HL-60/S4 (cell line): ENCODE measurements around the gene KIF13A.
"Not testable (repeated sequence)": the region's sequence is repeated elsewhere in the genome, so short reads cannot be mapped to it uniquely, and the experiment has no call there.

Experiments
- in situ Hi-C: fragments of 300-500 bp; cut with MboI; formaldehyde crosslinking; loops from 2 replicates; pipeline ENCODE4 v1.14.3; 2022; ENCODE audit warnings: low sequenced_read_pairs

The KIF13A gene

DNA sequence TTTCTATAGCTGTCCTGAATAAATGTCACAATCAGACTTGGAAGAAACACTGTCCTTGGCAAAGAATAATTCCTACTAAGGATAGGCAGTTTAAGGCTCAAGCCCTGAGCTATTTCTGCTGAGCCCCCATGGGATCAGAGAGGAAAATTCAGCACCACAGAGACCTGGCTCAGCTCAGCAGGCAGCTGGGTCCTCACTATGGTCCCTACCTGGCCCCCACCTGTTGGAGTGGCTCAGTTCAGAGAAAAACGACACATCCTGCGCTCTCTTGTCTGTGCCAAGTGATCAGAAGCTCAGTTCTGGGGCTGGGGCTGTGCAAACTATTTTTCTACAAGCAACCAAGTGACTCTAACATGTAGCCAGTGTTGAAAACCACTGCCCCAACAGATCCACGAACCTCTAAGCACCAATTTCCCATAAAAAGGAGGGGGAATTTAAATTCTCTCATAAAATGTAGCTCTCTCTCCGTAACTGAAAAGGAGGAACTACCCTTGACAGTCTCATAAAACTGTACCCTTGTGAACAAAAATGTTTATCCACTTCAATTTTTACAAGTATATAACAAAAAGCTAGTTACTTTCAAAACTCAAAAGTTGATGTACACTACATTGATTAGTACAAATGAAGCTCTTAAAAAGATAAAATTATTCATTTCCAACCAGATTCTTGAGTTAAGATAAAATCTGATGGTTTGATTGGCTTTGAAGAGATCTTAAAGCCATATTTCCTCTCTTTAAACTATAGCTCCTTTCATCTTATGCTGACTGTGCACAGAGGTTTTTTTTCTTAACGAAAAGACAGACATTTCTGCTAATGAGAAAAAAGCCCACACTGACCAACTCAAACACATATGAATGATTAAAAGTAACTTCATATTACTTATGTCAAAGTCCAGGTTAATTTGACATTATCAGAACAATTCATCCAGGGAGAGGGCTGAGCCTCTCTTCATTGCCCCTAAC is 52.0 kb downstream of the KIF13A start:
- in situ Hi-C loops = no loop called here

DNA sequence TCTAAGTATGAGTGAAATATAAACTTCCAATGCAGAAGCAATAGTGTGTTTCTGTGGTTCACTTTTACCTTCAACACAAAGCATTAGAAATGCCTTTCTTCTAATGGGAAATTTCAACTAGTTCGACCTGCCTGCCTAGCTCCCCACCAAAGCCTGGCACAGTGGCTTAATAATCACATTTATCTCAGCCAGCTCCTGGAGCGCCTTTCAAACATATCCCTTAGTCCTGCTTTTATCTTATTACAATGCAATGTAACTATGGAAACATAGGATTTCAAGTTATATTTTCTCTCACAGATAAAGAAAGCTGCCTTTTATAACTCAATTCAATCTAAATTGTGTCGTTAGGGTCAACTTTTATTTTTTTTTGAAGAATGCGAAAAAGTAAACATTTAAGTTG is 53.7 kb downstream of the KIF13A start:
- in situ Hi-C loops = no loop called here

DNA sequence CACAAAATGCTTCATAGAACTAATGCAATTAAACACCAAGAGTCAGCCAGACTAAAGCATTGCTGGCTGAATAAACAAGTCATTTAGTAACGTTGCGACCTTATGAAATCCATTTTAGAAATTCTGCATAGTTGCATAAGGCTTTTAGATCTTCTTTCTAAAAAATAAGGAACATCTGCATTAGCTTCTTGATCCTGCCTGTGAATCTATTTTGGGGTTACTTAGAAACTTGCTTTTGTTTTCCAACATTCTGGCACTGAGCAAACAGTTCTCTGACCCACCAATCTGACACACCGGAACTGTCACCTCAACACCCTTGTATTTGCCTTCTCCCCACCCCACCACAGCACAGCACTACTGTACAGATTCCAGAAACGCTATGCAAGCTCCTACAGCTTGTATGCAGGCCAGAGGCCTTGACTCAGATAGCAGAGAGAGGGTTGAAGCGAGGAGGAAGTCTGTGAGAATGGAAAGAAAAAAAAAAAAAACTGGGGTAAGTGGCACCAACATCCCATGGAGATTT is 55.0 kb downstream of the KIF13A start:
- in situ Hi-C loops = no loop called here

DNA sequence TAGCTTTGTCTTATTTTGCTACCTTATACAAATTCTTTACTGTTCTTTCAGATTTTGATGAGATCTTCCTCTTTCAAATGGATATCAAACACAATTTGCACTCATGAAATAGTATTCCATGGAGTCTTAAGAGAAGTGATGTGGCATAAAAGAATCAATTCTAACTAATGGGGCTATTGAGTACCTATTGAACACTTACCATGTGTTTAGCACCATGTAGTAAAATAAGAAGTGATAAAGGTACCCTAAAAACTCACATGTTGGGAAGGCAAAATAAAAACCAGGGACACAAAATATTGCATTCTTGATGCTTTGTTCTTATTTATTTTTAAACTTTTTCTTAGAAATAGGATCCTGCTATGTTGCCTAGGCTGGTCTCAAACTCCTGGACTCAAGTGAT is 56.2 kb downstream of the KIF13A start:
- in situ Hi-C loops = no loop called here

DNA sequence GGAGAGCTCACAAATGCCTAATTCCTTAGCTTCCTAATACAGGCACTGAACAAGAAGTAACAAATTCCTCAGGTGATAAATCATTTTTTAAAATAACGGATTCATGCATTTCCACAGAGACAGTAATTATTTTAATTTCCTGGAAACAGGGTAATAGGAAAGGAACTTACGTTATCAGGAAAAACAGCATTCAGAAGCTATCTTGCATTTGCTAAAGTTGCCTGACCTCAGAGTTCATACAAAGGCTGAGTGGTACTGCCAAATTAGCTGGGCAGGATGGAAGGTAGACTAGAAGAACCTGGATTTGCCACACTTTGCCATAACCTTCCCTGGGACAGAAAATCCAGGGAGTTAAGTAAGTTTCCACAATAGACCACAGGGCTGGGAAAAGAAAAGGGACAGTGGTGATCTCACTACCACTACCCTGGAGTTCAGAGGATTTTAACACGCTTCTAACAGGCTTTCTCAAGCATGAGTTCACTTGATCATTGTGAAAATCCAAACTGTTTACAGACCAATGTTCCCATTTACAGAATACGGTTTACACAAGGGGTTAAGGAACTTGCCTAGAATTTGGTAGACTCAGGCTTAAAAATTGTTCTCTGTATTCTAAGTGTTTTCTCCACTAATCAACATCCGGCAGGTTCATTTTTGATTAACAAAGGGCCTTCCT is 57.0 kb downstream of the KIF13A start:
- in situ Hi-C loops = no loop called here

DNA sequence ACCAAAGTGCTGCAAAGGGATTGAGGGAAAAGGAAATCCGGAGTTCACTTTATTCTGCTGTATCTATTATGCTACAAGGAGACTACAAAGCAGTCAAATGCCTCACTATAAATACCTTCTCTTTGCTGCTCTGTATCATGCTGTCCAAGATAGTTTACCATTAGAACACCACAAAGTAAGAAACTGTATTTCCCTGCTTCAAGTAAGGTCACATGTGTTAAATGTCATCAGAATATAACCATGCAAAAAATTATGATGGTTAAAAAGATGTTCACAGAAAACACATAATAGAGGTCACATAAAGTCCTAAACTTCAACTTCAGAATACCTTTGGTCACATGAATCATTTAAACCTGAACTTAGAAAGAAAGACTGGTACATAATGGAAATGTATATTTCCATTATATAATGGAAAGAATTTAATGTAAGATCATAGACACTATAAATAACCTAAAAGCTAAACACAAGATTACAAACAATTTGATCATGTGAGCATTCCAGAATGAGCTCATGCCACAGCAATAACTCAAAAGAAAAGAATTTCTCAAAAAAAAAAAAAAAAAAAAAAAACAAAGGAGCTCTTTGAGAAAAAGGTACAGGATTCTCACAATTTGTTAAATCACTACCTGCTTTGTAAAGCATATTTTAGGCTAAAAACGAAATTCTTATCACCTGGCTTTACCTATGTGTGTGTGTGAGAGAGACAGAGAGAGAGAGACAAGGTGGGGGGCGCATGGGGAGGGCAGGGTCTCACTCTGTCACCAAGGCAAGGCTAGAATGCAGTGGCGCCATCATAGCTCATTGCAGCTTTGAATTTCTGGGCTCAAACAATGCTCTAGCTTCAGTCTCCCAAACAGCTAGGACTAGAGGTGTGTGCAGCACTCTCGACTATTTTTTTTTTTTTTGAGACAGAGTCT is 58.7 kb downstream of the KIF13A start:
- in situ Hi-C loops = no loop called here

DNA sequence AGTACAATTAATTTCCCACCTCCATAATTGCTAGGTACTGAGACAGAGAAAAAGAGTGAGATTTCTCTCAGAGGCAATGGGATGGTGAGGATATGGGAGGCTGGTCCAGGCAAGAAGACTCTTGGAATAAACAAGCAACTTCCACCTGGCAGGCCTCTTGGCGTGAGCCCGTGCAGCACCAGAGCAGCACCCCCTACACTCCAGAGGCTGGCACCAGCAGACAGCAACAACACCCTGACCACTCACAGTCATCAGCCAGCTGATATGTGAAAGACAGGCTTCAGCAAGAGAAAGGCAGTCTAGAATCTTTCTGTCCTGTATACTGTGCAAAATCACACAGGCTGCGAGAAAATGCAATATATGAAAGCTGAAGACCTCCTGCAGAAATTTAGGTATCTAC is 59.7 kb downstream of the KIF13A start:
- in situ Hi-C loops = no loop called here

DNA sequence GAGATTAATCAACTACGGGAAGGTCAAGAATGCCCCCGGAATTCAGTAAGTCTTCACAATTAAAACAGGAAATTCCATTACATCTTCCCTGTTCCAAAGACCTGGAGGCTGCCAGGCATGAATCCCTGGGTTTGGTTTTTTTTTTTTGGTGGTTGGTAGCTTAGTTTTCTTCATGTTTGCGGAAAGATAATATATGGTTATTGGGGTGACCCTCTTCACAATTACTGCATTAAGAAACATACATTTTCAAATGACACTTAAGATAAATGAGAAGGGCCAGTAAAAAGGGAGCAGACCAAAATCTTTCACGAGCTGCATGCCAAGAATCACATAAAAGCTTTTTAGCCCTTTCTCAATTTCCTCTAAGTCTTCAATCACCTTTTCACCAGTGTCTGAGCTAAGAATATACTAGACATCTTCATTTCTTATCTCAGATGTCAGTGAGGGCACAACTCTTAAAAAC is 64.0 kb downstream of the KIF13A start:
- in situ Hi-C loops = no loop called here

DNA sequence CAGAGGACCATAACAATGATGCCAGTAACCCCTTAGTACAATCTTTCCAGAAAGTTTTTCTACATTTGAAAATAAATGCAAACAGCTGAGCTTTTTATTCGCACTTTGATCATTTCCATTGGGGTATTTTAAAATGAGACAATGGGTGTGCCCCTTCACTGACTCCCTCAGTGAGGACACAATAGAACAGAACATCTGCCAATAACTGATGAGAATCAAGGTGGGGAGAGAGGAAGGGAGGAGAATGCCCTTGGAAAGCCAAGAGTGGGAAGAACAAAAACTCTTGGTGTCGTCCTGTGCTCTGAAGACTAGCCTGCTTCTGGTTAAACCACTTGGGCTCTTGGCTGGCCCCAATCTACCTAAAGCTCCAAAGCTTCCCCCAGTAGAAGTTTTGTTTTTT is 66.0 kb downstream of the KIF13A start:
- in situ Hi-C loops = no loop called here

DNA sequence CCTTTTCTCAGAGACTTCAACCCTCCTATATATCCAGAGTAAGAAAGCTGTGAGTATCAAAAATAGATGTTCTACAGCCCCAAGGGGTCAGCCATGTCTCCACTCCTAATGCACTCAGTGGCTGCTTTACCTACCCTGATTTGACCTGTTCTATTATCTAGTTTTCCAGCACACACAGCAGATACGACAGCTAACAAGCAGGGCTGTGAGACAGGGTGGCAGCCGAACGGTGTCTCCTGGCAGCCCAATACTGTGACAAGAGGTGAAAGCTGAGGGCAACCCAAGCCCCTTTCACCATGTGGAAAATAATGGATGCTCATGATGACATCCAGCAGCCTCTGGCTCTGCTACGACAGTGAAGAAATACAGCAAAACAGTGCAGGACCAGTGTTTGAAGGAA is 67.9 kb downstream of the KIF13A start:
- in situ Hi-C loops = no loop called here

DNA sequence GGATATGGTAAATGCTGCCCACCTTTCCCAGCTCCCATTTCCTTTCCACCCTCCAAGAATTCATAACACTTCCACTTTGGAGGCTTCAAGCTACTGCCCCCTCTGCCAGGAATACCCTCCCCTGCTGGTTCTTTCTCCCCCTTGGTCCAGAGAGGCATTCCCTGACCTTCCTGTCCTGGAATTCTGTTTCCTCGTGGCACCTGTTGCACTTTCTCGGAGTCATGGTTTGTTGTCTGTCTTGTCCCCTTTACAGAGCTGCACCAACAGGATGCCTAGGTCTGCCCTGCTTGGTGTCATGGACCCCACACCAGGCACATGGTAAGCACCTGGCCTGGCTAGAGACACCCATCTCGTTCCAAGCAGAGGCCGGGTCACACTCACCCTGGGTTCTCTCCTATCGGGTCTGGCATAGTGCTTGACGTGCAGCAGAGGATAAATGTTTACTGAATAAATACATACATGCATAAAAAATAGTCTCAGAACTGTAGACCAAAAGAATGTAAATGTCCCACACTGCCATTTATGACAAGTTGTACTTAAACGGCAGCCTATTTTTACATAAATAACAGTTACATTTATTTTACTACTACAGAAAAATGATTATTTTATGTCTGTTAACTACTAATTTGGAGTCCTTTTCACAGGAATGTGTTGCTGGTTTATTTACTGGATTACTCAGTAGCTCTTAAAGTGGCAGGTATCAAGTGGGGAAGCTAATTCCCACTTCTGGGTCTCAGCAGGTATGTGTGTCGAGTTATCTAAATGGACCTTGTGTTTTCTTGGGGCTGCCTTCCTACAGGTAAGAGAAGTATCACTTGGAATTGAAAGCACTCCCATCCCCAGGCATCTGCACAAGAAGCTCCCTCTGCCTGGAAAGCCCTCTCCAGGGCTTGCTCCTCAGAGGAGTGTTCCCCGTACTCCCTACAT is 69.3 kb downstream of the KIF13A start:
- in situ Hi-C loops = no loop called here

DNA sequence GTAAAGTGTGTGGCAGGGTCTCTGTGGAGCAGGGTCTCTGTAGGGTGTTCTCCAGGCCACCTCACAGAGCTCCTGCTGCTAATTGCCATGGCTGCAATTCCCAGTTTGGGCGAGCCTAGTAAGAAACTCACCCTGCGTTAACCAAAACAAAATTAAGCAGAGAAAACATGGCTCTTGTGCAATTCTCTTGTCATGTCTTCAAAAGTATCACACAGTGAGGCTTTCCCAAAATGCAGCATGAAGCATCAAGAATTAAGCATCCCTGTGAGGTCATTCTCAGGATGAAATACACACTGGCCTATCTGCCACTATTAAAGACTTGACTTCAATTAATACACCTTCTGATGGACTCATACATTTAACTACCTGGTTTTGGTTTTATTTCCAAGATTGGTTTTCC is 72.8 kb downstream of the KIF13A start:
- in situ Hi-C loops = no loop called here

DNA sequence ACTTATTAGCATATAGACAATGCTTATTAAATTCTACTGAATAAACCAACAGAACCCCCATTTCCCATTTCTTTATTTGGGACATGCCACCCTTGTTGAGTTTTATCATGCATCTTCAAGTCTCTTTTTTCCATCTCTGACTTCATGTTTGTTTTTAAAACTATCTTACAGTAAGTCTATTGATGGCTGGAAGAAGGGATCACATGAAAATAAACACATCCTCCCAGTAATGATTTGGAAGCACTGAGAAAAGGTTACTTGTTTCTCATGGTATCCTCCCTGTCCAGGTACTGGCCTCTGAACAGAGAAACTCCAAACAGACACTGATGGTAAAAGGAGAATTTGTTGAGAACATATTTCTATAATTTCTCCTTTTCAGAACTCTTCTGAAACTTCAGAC is 74.9 kb downstream of the KIF13A start:
- in situ Hi-C loops = no loop called here

DNA sequence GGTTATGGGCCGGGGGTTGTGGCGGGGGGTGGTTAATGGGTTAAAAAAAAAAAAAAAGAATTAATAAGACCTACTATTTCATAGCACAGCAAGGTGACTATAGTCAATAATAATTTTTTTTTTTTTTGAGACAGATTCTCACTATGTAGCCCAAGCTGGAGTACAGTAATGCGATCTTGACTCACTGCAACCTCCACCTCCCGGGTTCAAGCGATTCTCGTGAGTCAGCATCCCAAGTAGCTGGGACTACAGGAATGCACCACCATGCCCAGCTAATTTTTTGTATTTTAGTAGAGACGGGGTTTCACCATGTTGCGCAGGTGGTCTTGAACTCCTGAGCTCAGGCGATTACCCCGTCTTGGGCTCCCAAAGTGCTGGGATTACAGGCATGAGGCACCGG is 75.8 kb downstream of the KIF13A start:
- in situ Hi-C loops = not testable (repeated sequence)

DNA sequence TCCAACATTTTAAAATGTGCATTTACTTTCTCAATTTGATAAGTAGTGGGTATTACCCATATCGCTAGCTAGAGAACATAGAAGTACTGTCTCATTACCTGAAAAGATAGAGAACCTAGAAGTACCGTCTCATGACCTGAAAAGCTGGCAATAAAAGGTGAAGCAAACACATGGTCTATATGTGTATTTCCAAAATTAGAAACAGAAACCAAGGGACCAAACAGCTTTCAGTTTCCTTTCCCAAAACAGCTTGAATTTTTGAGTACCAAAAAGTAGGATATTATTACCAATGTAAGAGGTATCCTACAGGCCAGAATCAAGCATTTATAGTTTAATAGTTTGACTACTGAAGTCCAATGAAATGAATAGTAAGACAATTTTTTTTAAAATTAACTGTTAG is 77.2 kb downstream of the KIF13A start:
- in situ Hi-C loops = no loop called here

DNA sequence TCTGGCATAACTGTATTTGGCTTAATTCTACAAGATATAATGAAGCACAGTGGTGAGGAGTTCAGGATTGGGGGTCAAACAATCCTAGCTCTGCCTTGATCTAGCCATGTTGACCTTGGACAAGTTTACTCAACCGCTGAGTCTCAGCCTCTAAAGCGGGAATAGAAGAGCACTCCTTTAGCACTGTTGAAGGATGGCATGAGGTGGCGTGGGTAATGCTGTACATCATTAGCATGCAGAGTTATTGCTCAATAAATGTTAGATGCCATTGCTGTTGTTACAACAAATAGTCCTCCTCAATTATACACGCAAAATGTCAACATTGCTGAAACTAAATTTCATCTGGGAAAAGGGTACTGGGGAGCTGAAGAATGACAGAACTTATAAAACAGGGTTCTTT is 78.6 kb downstream of the KIF13A start:
- in situ Hi-C loops = no loop called here

DNA sequence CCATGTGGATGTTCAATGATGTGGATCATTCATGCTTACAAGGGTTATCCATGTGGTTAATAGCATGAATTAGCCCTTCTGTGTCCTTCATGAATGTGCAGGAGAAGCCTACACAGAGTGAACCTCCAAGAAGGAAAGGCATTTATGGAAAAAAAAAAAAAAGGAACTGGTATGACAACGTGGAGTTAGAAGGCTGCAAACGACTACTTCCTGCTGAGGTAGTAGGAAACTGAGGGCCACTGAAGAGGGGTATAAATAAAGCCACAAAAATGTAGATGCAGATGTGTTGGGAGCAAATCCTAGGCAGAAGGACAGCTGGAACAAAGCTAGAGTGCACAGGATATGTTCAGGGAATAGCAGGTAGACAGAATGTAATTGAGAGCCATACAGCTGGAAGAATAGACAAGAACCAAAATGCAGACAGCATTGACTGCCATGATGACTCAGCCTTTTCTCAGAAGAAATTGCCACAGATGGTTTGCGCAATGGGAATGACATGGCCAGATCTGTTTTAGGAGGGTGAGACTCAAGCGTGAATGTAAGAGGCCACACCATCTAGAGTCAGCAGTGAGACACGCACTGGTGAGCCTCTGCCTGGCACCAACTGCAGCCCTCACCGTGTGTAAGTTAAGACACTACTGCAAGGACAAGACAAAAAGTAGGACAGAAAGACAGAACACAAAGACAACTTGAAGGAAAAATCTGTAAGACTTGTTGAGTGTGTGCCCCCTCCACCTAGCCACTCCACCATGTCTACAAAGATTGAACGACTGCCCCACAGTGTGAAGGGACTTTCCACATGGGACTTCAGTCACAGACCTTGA is 79.8 kb downstream of the KIF13A start:
- in situ Hi-C loops = no loop called here

DNA sequence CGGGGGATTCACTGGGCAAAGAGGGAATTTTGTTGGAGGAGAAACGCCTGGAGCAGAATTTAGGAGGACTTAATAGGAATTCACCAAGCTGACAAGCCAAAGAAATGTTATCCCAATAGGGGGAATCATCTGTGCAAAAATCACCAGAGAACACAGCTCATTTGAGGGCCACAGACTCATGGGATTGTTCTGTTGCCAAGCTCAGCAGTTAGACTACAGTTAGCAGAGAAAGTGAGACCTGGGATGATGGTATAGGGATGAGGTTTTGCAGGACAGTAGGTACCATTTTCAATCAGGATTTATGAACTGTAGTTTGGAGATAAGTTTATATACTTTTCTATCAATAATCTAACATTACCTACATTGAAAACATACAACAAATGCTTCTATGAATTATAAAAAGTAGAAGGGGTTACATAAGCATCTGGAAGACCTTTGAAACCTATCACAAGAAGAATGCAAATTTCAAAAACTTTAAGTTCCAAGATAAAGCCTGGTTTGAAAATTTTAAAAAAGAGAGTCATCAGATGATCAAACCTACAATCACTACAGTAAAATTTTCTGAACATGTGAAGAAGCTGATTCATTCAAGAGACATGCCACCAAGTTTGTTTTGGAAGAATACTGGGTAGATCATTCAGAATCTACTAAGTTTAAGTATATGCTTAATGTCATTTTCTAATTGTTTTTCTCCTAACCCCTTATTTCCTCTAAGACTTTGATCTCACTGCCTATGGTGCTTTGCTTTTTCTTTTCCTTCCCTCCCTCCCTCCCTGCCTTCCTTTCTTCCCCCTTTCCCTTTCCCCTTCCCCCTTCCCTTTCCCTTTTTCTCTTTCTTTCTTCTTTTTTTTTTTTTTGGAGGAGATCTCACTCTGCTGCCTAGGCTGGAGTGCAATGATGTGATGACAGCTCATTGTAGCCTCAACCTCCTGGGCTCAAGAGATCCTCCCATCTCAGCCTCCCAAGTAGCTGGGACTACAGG is 81.5 kb downstream of the KIF13A start:
- in situ Hi-C loops = no loop called here
